Natural killer cell (primary cell): ENCODE measurements around the gene PLXNB1. TPM values are rescaled to one million over a fixed set of nuclear protein-coding genes. Genes with fewer than 3 reads are reported as not detected.
"Not testable (repeated sequence)": the region's sequence is repeated elsewhere in the genome, so short reads cannot be mapped to it uniquely, and the experiment has no call there.

Source experiments
- ATAC-seq, 3 donors: fragments of 150-1000 bp in 2 of 3; fragments of 200-7000 bp in 1 of 3; cut with Tn5 transposase; 1 replicate in 1 of 3; 2 replicates in 2 of 3; pipeline ENCODE4 v1.10.0; 2021; ENCODE audit warnings: mild to moderate bottlenecking in 2 of 3, moderate library complexity in 2 of 3
- DNase-seq, 2 donors: peaks; one replicate each; pipeline versions ENCODE4 v3.0.0 to v3.0.0-alpha.2; 2013 to 2021; ENCODE audit warnings: mixed read lengths in 1 of 2
- H3K27ac ChIP-seq: one replicate; pipeline ENCODE4 v1.5.1; 2013; ENCODE audit warnings: mild to moderate bottlenecking, low read length
- H3K27me3 ChIP-seq: one replicate; pipeline ENCODE4 v1.6.1; 2013; ENCODE audit warnings: low read length; ENCODE audit not compliant: control insufficient read depth, insufficient read depth
- H3K36me3 ChIP-seq: one replicate; pipeline ENCODE4 v1.6.1; 2013; ENCODE audit warnings: low read length; ENCODE audit not compliant: control insufficient read depth, insufficient read depth
- H3K4me1 ChIP-seq: one replicate; pipeline ENCODE4 v1.6.1; 2013; ENCODE audit warnings: low read length; ENCODE audit not compliant: control insufficient read depth, insufficient read depth
- H3K4me3 ChIP-seq: one replicate; pipeline ENCODE4 v1.5.1; 2013; ENCODE audit warnings: low read length
- H3K9me3 ChIP-seq: one replicate; pipeline ENCODE4 v1.6.1; 2013; ENCODE audit warnings: low read length; ENCODE audit not compliant: control insufficient read depth, insufficient read depth
- H3K27ac Mint-ChIP-seq, 2 donors: one replicate each; pipeline ENCODE4 v1.8.0; 2022; ENCODE audit warnings: mild to moderate bottlenecking in 2 of 2, mixed read lengths in 2 of 2, moderate library complexity in 1 of 2
- H3K27me3 Mint-ChIP-seq, 2 donors: one replicate each; pipeline ENCODE4 v1.8.0; 2022; ENCODE audit warnings: low read depth in 2 of 2, mixed read lengths in 2 of 2
- H3K36me3 Mint-ChIP-seq: one replicate; pipeline ENCODE4 v1.8.0; 2022; ENCODE audit warnings: mixed read lengths
- H3K4me1 Mint-ChIP-seq, 2 donors: one replicate each; pipeline ENCODE4 v1.8.0; 2022; ENCODE audit warnings: mixed read lengths in 2 of 2
- H3K4me3 Mint-ChIP-seq: one replicate; pipeline ENCODE4 v1.8.0; 2022; ENCODE audit warnings: mild to moderate bottlenecking, moderate library complexity, mixed read lengths
- H3K9me3 Mint-ChIP-seq, 2 donors: one replicate each; pipeline ENCODE4 v1.8.0; 2022; ENCODE audit warnings: mixed read lengths in 2 of 2
- CTCF ChIP-seq: fragments of 200-600 bp; IDR thresholded peaks from one replicate; pipeline ENCODE4 v1.8.0; 2022; ENCODE audit warnings: antibody characterized with exemption
- WGBS: methylation state at CpG from one replicate; pipeline ENCODE4 v1.1.7; 2013; ENCODE audit warnings: missing lambda C conversion rate; ENCODE audit not compliant: insufficient coverage; 5-methylcytosine and 5-hydroxymethylcytosine counted together
- intact Hi-C: fragments of 100-400 bp; cut with micrococcal nuclease; formaldehyde crosslinking; loops from one replicate; pipeline ENCODE4 v1.14.2; 2022
- total RNA-seq, 4 donors: library from RNA; stranded (reverse); fragments of 120-200 nt in 1 of 4; gene quantifications; one replicate each; pipeline versions ENCODE4 v1.2.3 to v1.2.4, GENCODE V29; 2013 to 2022

PLXNB1 gene
- total RNA-seq, 3 donors from 2014 or later (not counting 1 experiment from before 2014, with no cell fraction given): 4.3 to 5.0 (median 4.4) TPM

GRCh38 chr3:48474619-48475018, 44.7 kb upstream of the PLXNB1 start:
- H3K9me3 Mint-ChIP-seq: no peaks in the 10 kb centered on the region
- H3K4me3 Mint-ChIP-seq: no peak overlapping the region
- no peak for ATAC-seq
- intact Hi-C loops: no loop called here
- Histone ChIP-seq H3K9me3 (no peaks in the 10 kb centered on the region), H3K27me3 (no peaks in the 10 kb centered on the region), H3K4me1 (peaks cover 66% of the 10 kb centered on the region), H3K36me3 (peaks cover under 1% of the 10 kb centered on the region), H3K27ac (no peak overlapping the region), H3K4me3 (no peak overlapping the region)
- no peaks in the 10 kb centered on the region for H3K27me3 Mint-ChIP-seq
- no peaks in the 10 kb centered on the region for H3K36me3 Mint-ChIP-seq
- no peak for TF ChIP-seq CTCF
- peaks cover 47 to 52% of the 10 kb centered on the region in 2 donors for H3K4me1 Mint-ChIP-seq
- WGBS: 99% methylated on average over 4 of the region's 4 CpGs
- no peak for DNase-seq
- peak overlapping the region; percentile 74 to 97 for H3K27ac Mint-ChIP-seq

GRCh38 chr3:48474031-48474430, 44.1 kb upstream of the PLXNB1 start:
- peaks cover 66% of the 10 kb centered on the region for H3K4me1 ChIP-seq
- H3K27me3 ChIP-seq, intact Hi-C loops, H3K4me3 Mint-ChIP-seq, H3K9me3 Mint-ChIP-seq, H3K36me3 ChIP-seq, H3K36me3 Mint-ChIP-seq, H3K9me3 ChIP-seq, ATAC-seq, H3K4me3 ChIP-seq, H3K27me3 Mint-ChIP-seq, DNase-seq: not testable (repeated sequence)
- H3K27ac ChIP-seq: peak overlapping the region; percentile 88
- Mint-ChIP-seq H3K27ac (peak overlapping the region; percentile 95 to 97), H3K4me1 (peaks cover 45 to 53% of the 10 kb centered on the region in 2 donors)
- 100% methylated on average over 3 of the region's 4 CpGs for WGBS

- Mint-ChIP-seq H3K27ac (peak overlapping the region; percentile 95 to 97), H3K36me3 (no peaks in the 10 kb centered on the region), H3K9me3 (no peaks in the 10 kb centered on the region), H3K27me3 (no peaks in the 10 kb centered on the region), H3K4me3 (peak overlapping the region; percentile 94), H3K4me1 (peaks cover 44 to 53% of the 10 kb centered on the region in 2 donors)
- H3K27ac ChIP-seq: peak overlapping the region; percentile 88
- ATAC-seq (no peak), DNase-seq (no peak)
- intact Hi-C loops: loop anchor here (1.0 to 2.0 kb wide), 2 partner anchors 27 to 33 kb away; partner anchors contain the start of genes ATRIP, CCDC51 and TMA7
- H3K27me3 ChIP-seq: no peaks in the 10 kb centered on the region
- H3K4me3 ChIP-seq: no peak overlapping the region
- H3K4me1 ChIP-seq: peaks cover 66% of the 10 kb centered on the region
- peaks cover 11% of the 10 kb centered on the region for H3K36me3 ChIP-seq
- no peaks in the 10 kb centered on the region for H3K9me3 ChIP-seq
- no peak for TF ChIP-seq CTCF
- WGBS: 91% methylated on average over 5 of the region's 5 CpGs
Measured at GRCh38 chr3:48473617-48473952, 43.7 kb upstream of the PLXNB1 start.

- Mint-ChIP-seq H3K9me3 (no peaks in the 10 kb centered on the region), H3K4me1 (peaks cover 41 to 53% of the 10 kb centered on the region in 2 donors), H3K36me3 (no peaks in the 10 kb centered on the region), H3K27me3 (no peaks in the 10 kb centered on the region), H3K27ac (peak overlapping the region; percentile 95 to 97), H3K4me3 (peak overlapping the region; percentile 94)
- peaks cover 66% of the 10 kb centered on the region for H3K4me1 ChIP-seq
- H3K9me3 ChIP-seq: no peaks in the 10 kb centered on the region
- ATAC-seq (peak; percentile 86 to 93 (median 91)), DNase-seq (peak; percentile 83 to 99)
- H3K4me3 ChIP-seq: peak overlapping the region; percentile 47
- peak; percentile 36 for TF ChIP-seq CTCF
- intact Hi-C loops: loop anchor here (1.0 to 2.0 kb wide), 2 partner anchors 26 to 33 kb away; partner anchors contain the start of genes ATRIP, CCDC51 and TMA7
- peak overlapping the region; percentile 88 for H3K27ac ChIP-seq
- peaks cover 16% of the 10 kb centered on the region for H3K36me3 ChIP-seq
- H3K27me3 ChIP-seq: no peaks in the 10 kb centered on the region
- WGBS: 9% methylated on average over 17 of the region's 17 CpGs
Measured at GRCh38 chr3:48472923-48473616, 43.2 kb upstream of the PLXNB1 start.
